ENCODE data around the gene CACNA1D. TPM values are rescaled to one million over a fixed set of nuclear protein-coding genes. Genes with fewer than 3 reads are reported as not detected.

CACNA1D gene
- total RNA-seq, 2 donors from 2014 or later, result 0.68 to 1.5 TPM

DNA sequence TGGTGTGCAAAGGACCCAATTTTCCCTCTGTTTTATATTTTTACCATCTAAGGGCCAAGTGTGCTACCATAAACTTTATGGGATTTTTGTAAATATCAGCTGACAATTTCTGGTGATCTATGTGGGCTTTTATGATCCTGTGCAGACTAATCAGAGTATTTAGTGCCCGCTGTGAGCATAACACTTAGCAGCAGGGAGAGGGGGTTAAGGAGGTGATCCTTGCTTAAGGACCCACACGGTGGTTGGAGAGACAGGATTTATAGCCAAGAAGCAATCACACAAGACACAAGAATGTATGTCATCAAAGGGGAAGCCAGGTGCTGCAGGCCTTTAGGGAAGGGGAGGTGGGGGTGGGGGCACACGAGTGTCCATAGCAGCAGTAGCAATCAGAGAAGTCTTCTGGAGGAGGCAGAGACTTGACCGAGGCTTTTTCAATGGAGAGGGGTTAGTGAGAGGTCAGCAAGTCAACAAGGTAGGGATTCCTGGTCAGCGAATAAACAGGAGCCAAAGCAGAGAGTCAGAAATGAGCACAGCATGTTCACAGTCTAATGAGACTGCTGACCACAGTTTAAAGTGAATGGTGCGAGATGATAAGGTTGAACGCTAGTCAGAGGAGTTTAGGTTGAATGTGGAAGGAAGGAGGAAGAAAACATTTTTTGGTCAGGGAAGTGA, 4.5 kb upstream of the CACNA1D start:
- Histone ChIP-seq H3K4me1 (ENCODE audit: control insufficient read depth in 1 of 2, low read depth in 2 of 2) (peaks cover under 1 to 12% of the 10 kb centered on the region in 2 donors), H3K9me3 (no peaks in the 10 kb centered on the region), H3K36me3 (no peaks in the 10 kb centered on the region), H3K4me3 (no peak overlapping the region), H3K27ac (no peak overlapping the region), H3K27me3 (replicated peaks; ENCODE audit: insufficient read depth) (no peaks in the 10 kb centered on the region)
- TF ChIP-seq, protein P1, sequence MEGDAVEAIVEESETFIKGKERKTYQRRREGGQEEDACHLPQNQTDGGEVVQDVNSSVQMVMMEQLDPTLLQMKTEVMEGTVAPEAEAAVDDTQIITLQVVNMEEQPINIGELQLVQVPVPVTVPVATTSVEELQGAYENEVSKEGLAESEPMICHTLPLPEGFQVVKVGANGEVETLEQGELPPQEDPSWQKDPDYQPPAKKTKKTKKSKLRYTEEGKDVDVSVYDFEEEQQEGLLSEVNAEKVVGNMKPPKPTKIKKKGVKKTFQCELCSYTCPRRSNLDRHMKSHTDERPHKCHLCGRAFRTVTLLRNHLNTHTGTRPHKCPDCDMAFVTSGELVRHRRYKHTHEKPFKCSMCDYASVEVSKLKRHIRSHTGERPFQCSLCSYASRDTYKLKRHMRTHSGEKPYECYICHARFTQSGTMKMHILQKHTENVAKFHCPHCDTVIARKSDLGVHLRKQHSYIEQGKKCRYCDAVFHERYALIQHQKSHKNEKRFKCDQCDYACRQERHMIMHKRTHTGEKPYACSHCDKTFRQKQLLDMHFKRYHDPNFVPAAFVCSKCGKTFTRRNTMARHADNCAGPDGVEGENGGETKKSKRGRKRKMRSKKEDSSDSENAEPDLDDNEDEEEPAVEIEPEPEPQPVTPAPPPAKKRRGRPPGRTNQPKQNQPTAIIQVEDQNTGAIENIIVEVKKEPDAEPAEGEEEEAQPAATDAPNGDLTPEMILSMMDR (IDR thresholded peaks at IDR 0.05), result no peak
- DNase-seq (ENCODE audit: low spot score) (no peak), ATAC-seq (ENCODE audit: insufficient number of reproducible peaks, low FRiP score, low read depth) (no peak)

DNA sequence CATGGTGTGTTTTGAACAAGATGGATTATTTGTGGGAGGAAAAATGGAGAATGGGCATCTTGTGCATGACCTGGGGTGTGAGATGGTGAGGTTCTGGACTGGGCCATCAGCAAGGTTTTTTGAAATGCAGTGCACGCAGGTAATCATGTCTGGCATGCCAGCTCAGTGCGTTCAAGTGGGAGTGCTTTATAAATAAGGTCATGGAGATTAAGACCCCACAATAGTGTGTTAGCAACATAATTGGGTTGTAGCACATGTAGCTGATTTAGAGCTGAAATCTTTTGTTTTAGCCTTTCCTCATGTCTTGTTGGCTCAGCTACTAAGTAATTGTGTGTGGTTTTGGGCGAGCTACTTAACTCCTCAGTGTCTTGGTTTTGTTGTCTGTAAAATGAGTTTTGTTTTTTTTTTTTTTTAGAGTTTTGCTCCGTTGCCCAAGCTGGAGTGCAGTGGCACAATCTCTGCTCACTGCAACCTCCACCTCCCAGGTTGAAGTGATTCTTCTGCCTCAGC, 3.9 kb upstream of the CACNA1D start:
- TF ChIP-seq, protein P1 (IDR thresholded peaks at IDR 0.05), result no peak
- DNase-seq (ENCODE audit: low spot score), result no peak
- no peak overlapping the region for H3K27ac ChIP-seq

DNA sequence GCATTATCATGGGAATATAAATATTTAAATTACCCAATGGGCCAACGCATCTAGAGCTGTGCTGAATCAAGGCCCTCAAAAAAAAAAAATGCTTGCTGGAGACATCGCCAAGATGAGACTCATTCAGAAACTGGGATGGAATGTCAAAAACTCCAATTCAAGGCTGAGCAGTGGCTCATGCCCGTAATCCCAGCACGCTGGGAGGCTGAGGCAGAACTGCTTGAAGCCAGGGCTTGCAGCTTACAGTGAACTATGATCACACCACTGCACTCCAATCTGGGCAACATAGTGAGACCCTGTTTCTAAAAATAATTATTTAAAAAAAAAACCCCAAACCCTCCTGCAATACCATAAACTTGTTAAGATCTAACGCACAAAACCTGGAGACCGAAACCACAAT, 3.1 kb upstream of the CACNA1D start:
- Histone ChIP-seq H3K27ac (no peak overlapping the region), H3K9me3 (no peaks in the 10 kb centered on the region), H3K27me3 (replicated peaks; ENCODE audit: insufficient read depth) (no peaks in the 10 kb centered on the region), H3K4me1 (ENCODE audit: control insufficient read depth in 1 of 2, low read depth in 2 of 2) (peaks cover 3 to 24% of the 10 kb centered on the region in 2 donors), H3K36me3 (no peaks in the 10 kb centered on the region), H3K4me3 (no peak overlapping the region)
- no peak for DNase-seq (ENCODE audit: low spot score)
- no peak for ATAC-seq (ENCODE audit: insufficient number of reproducible peaks, low FRiP score, low read depth)
- TF ChIP-seq, protein P1 (IDR thresholded peaks at IDR 0.05), result no peak

More for the DNA sequence above, 3.9 kb upstream of the CACNA1D start:
- no peak overlapping the region for H3K4me3 ChIP-seq
- no peaks in the 10 kb centered on the region for H3K27me3 ChIP-seq (replicated peaks; ENCODE audit: insufficient read depth)
- no peaks in the 10 kb centered on the region for H3K9me3 ChIP-seq
- H3K4me1 ChIP-seq (ENCODE audit: control insufficient read depth in 1 of 2, low read depth in 2 of 2), result peaks cover 3 to 18% of the 10 kb centered on the region in 2 donors
- no peak for ATAC-seq (ENCODE audit: insufficient number of reproducible peaks, low FRiP score, low read depth)
- H3K36me3 ChIP-seq, result no peaks in the 10 kb centered on the region

DNA sequence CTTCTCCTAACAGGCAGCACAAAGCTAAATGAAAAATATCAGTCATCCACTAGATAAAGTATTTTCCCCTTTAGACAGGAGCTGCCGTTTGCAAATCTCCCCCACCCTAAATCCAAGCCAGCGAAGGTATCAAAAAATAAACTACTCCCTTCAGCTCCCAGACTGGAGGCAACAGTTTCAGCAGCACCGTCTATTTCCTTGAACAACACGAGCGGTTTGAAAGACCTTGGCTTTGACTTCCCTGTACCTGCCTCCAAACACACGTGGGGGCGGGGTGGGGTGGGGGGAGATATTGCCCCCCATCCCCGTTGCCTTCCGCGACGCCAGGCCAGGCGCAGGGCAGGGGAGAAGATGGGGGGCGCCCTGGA, 832 bp upstream of the CACNA1D start:
- no peak overlapping the region for H3K27ac ChIP-seq
- TF ChIP-seq, protein P1 (IDR thresholded peaks at IDR 0.05), result no peak
- no peak for ATAC-seq (ENCODE audit: insufficient number of reproducible peaks, low FRiP score, low read depth)
- DNase-seq (ENCODE audit: low spot score), result no peak
- no peaks in the 10 kb centered on the region for H3K36me3 ChIP-seq
- H3K4me1 ChIP-seq (ENCODE audit: control insufficient read depth in 1 of 2, low read depth in 2 of 2), result peaks cover 3 to 24% of the 10 kb centered on the region in 2 donors
- no peaks in the 10 kb centered on the region for H3K9me3 ChIP-seq
- peak overlapping the region; percentile 72 for H3K4me3 ChIP-seq
- H3K27me3 ChIP-seq (replicated peaks; ENCODE audit: insufficient read depth), result no peaks in the 10 kb centered on the region

DNA sequence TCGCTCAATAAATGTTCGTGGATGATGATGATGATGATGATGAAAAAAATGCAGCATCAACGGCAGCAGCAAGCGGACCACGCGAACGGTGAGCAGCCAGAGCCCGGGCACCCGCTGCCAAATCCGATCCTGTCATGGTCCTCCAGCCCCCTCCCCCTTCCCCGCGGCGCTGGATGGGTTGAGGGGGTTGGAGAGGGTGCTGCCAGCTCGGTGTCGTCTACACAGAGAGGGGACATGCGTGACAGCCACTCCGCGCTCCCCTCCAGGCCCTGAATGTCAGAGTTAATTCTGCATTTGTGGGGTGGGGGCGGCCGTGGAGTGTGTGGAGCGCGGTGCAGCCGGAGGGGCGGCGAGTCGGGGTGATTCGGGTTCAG, 722 bp downstream of the CACNA1D start:
- no peaks in the 10 kb centered on the region for H3K36me3 ChIP-seq
- no peaks in the 10 kb centered on the region for H3K27me3 ChIP-seq (replicated peaks; ENCODE audit: insufficient read depth)
- no peak overlapping the region for H3K27ac ChIP-seq
- peak overlapping the region; percentile 56 for H3K4me3 ChIP-seq
- DNase-seq (ENCODE audit: low spot score) (no peak), ATAC-seq (ENCODE audit: insufficient number of reproducible peaks, low FRiP score, low read depth) (no peak)
- H3K9me3 ChIP-seq, result no peaks in the 10 kb centered on the region
- TF ChIP-seq, protein P1 (IDR thresholded peaks at IDR 0.05), result no peak
- peaks cover 3 to 24% of the 10 kb centered on the region in 2 donors for H3K4me1 ChIP-seq (ENCODE audit: control insufficient read depth in 1 of 2, low read depth in 2 of 2)

Measured in thoracic aorta (tissue), 2 donors.